ENCODE results near the gene SOX6. TPM values are rescaled to one million over a fixed set of nuclear protein-coding genes. Genes with fewer than 3 reads are reported as not detected.

SOX6 gene
- total and polyA plus RNA-seq, 2 of the 13 experiments (the other 11 are each of a cell fraction or from before 2014, with no cell fraction given), result 2.6 to 11.2 TPM

GRCh38 chr11:16337421-16338213, 18.7 kb downstream of the SOX6 start:
- no peak for FAIRE-seq
- no peak for DNase-seq (ENCODE audit: low spot score)

More at GRCh38 chr11:16337421-16338213, 18.7 kb downstream of the SOX6 start:
- BruUV-seq (replicated peaks), result no TSS peak
- no peak overlapping the region for H3K4me2 ChIP-seq (ENCODE audit: low read depth, low read length)
- POLR2A ChIA-PET, result no interaction called here
- H3K4me1 ChIP-seq (ENCODE audit: insufficient read depth, low read length), result peaks cover 20% of the 10 kb centered on the region
- H3K79me2 ChIP-seq (ENCODE audit: insufficient read depth, low read length), result no peaks in the 10 kb centered on the region
- WGBS (ENCODE audit: low lambda C conversion rate), result 25% methylated on average over 1 of the region's 1 CpG
- TF ChIP-seq, protein P1, sequence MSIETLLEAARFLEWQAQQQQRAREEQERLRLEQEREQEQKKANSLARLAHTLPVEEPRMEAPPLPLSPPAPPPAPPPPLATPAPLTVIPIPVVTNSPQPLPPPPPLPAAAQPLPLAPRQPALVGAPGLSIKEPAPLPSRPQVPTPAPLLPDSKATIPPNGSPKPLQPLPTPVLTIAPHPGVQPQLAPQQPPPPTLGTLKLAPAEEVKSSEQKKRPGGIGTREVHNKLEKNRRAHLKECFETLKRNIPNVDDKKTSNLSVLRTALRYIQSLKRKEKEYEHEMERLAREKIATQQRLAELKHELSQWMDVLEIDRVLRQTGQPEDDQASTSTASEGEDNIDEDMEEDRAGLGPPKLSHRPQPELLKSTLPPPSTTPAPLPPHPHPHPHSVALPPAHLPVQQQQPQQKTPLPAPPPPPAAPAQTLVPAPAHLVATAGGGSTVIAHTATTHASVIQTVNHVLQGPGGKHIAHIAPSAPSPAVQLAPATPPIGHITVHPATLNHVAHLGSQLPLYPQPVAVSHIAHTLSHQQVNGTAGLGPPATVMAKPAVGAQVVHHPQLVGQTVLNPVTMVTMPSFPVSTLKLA (IDR thresholded peaks at IDR 0.05), result no peak
- no peak for TF ChIP-seq ZNF549 (CRISPR knock-in tag; IDR thresholded peaks at IDR 0.05)
- no peak for TF ChIP-seq ZNF512 (CRISPR knock-in tag; IDR thresholded peaks at IDR 0.05)
- no peak for TF ChIP-seq ZBTB7A (CRISPR knock-in tag; IDR thresholded peaks at IDR 0.05)
- no peak for TF ChIP-seq BRD4 (CRISPR knock-in tag; IDR thresholded peaks at IDR 0.05)
- no peak for TF ChIP-seq ZNF788 (CRISPR knock-in tag; IDR thresholded peaks at IDR 0.05; ENCODE audit: borderline replicate concordance)
- TF ChIP-seq ELF3 (CRISPR knock-in tag; IDR thresholded peaks at IDR 0.05), result no peak
- TF ChIP-seq ZSCAN9 (CRISPR knock-in tag; IDR thresholded peaks at IDR 0.05; ENCODE audit: borderline replicate concordance), result no peak
- TF ChIP-seq, protein P2, sequence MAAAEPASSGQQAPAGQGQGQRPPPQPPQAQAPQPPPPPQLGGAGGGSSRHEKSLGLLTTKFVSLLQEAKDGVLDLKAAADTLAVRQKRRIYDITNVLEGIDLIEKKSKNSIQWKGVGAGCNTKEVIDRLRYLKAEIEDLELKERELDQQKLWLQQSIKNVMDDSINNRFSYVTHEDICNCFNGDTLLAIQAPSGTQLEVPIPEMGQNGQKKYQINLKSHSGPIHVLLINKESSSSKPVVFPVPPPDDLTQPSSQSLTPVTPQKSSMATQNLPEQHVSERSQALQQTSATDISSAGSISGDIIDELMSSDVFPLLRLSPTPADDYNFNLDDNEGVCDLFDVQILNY (CRISPR knock-in tag; conservative IDR thresholded peaks at IDR 0.05), result no peak
- TF ChIP-seq TEAD3 (CRISPR knock-in tag; optimal IDR thresholded peaks at IDR 0.05; ENCODE audit: borderline replicate concordance), result no peak
- no peak for TF ChIP-seq SMAD9 (CRISPR knock-in tag; IDR thresholded peaks at IDR 0.05)
- TF ChIP-seq MYC (CRISPR knock-in tag; IDR thresholded peaks at IDR 0.05; ENCODE audit: borderline replicate concordance), result no peak
- TF ChIP-seq, protein P3, sequence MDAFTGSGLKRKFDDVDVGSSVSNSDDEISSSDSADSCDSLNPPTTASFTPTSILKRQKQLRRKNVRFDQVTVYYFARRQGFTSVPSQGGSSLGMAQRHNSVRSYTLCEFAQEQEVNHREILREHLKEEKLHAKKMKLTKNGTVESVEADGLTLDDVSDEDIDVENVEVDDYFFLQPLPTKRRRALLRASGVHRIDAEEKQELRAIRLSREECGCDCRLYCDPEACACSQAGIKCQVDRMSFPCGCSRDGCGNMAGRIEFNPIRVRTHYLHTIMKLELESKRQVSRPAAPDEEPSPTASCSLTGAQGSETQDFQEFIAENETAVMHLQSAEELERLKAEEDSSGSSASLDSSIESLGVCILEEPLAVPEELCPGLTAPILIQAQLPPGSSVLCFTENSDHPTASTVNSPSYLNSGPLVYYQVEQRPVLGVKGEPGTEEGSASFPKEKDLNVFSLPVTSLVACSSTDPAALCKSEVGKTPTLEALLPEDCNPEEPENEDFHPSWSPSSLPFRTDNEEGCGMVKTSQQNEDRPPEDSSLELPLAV (CRISPR knock-in tag; conservative IDR thresholded peaks at IDR 0.05; ENCODE audit: low read depth), result no peak
- no peak for TF ChIP-seq ZNF660 (CRISPR knock-in tag; IDR thresholded peaks at IDR 0.05; ENCODE audit: borderline replicate concordance, low read depth)
- no peaks in the 10 kb centered on the region for H4K20me1 ChIP-seq (ENCODE audit: insufficient read depth, low read length)
- CTCF ChIA-PET (ENCODE audit: low intra/inter-chr PET ratio, low total read pairs), result no interaction called here
- no peaks in the 10 kb centered on the region for H3K27me3 ChIP-seq (ENCODE audit: control insufficient read depth in 1 of 2, insufficient read depth in 2 of 2, low read length in 2 of 2)
- H3K9ac ChIP-seq (ENCODE audit: insufficient read depth, low read depth, low read length), result no peak overlapping the region
- no peaks in the 10 kb centered on the region for H3K36me3 ChIP-seq (replicated peaks in 1 of 2; ENCODE audit: control insufficient read depth in 1 of 2, insufficient read depth in 2 of 2, low read length in 2 of 2)
- in situ Hi-C loops (cut with HindIII; ENCODE audit: extremely low pct_ligation_motif_present, low pct_unique_long_range_greater_than_20kb), result no loop called here
- no peak overlapping the region for H2AFZ ChIP-seq (ENCODE audit: low read length)
- H3K4me3 ChIP-seq (replicated peaks in 1 of 3; ENCODE audit: insufficient read depth in 1 of 3, low read depth in 2 of 3, low read length in 3 of 3), result no peak overlapping the region
- intact Hi-C loops (cut with micrococcal nuclease; ENCODE audit: unreplicated experiment), result no loop called here
- no peak overlapping the region for H3K27ac ChIP-seq (ENCODE audit: extremely low read length, insufficient read depth, low read length)
- ATAC-seq, result no peak
- H3K9me3 ChIP-seq (ENCODE audit: low read length), result no peaks in the 10 kb centered on the region
